Smooth muscle cell (in vitro differentiated cells): ENCODE measurements around the gene ADORA3. TPM values are rescaled to one million over a fixed set of nuclear protein-coding genes. Genes with fewer than 3 reads are reported as not detected.

Experiments
- DNase-seq: peaks from one replicate; lab custom pipeline; 2025; ENCODE audit not compliant: unreplicated experiment; lab: John Stamatoyannopoulos, UW
- H2AFZ ChIP-seq: fragments of 200-600 bp; sonication (generic); 2 replicates; pipeline ENCODE4 v1.6.0; 2016; ENCODE audit warnings: antibody characterized with exemption, low read depth, mild to moderate bottlenecking
- H3F3A ChIP-seq: fragments of 200-600 bp; sonication (generic); 2 replicates; pipeline ENCODE4 v1.6.0; 2017; ENCODE audit warnings: antibody characterized with exemption, low read depth
- H3K27ac ChIP-seq: fragments of 200-600 bp; sonication (generic); 2 replicates; pipeline ENCODE4 v1.5.1; 2016; ENCODE audit warnings: low read depth, mild to moderate bottlenecking
- H3K27me3 ChIP-seq: fragments of 200-600 bp; sonication (generic); 2 replicates; pipeline ENCODE4 v1.6.1; 2016; ENCODE audit warnings: low read depth, mild to moderate bottlenecking
- H3K36me3 ChIP-seq: fragments of 200-600 bp; sonication (generic); 2 replicates; pipeline ENCODE4 v1.5.1; 2016; ENCODE audit warnings: low read depth
- H3K4me1 ChIP-seq: fragments of 200-600 bp; sonication (generic); 2 replicates; pipeline ENCODE4 v1.5.1; 2016; ENCODE audit warnings: low read depth
- H3K4me2 ChIP-seq: fragments of 200-600 bp; sonication (generic); 2 replicates; pipeline ENCODE4 v1.6.0; 2016; ENCODE audit warnings: mild to moderate bottlenecking
- H3K4me3 ChIP-seq: fragments of 200-600 bp; sonication (generic); 2 replicates; pipeline ENCODE4 v1.5.1; 2016; ENCODE audit warnings: mild to moderate bottlenecking
- H3K79me2 ChIP-seq: fragments of 200-600 bp; sonication (generic); 2 replicates; pipeline ENCODE4 v1.6.0; 2016; ENCODE audit warnings: low read depth, mild to moderate bottlenecking
- H3K9ac ChIP-seq: fragments of 200-600 bp; sonication (generic); 2 replicates; pipeline ENCODE4 v1.6.0; 2016; ENCODE audit warnings: low read depth
- H3K9me3 ChIP-seq: fragments of 200-600 bp; sonication (generic); replicated peaks from 2 replicates; pipeline ENCODE4 v1.5.1; 2016; ENCODE audit warnings: low read depth
- H4K20me1 ChIP-seq: fragments of 200-600 bp; sonication (generic); 2 replicates; pipeline ENCODE4 v1.6.0; 2016; ENCODE audit warnings: low read depth
- CTCF ChIP-seq: fragments of 200-600 bp; sonication (generic); IDR thresholded peaks from 2 replicates; pipeline ENCODE4 v1.5.1; 2017; ENCODE audit warnings: borderline replicate concordance, mild to moderate bottlenecking, antibody characterized with exemption; ENCODE audit not compliant: insufficient read depth, poor library complexity, severe bottlenecking
- WGBS: methylation state at CpG from one replicate; pipeline ENCODE4 v1.1.7; 2016; ENCODE audit warnings: low lambda C conversion rate; 5-methylcytosine and 5-hydroxymethylcytosine counted together
- polyA plus RNA-seq: library from polyadenylated mRNA; unstranded; fragments of >200 nt; fragmentation: Nextera tagmentation; extraction: Ambion mirVana; gene quantifications from 2 replicates; pipeline ENCODE4 v1.2.1, GENCODE V29; 2016
- total RNA-seq: library from RNA; depleted of rRNA; stranded (reverse); fragments of >200 nt; gene quantifications from 2 replicates; pipeline ENCODE4 v1.2.3, GENCODE V29; 2014

ADORA3 gene
- total and polyA plus RNA-seq, 2 experiments from 2014 or later = not detected

GRCh38 chr1:111463029-111463683 lies 40.3 kb downstream of the ADORA3 start:
- no peaks in the 10 kb centered on the region for H3K9me3 ChIP-seq
- 95% methylated on average over 4 of the region's 4 CpGs for WGBS
- TF ChIP-seq CTCF = no peak
- peaks cover 4% of the 10 kb centered on the region for H3F3A ChIP-seq
- H3K36me3 ChIP-seq = peaks cover 12% of the 10 kb centered on the region
- H3K9ac ChIP-seq = no peak overlapping the region
- no peaks in the 10 kb centered on the region for H3K27me3 ChIP-seq
- H3K4me1 ChIP-seq = no peaks in the 10 kb centered on the region
- no peak for DNase-seq
- H2AFZ ChIP-seq = no peak overlapping the region
- H3K79me2 ChIP-seq = no peaks in the 10 kb centered on the region
- H4K20me1 ChIP-seq = peaks cover 3% of the 10 kb centered on the region
- no peak overlapping the region for H3K4me2 ChIP-seq
- H3K4me3 ChIP-seq = no peak overlapping the region
- no peak overlapping the region for H3K27ac ChIP-seq

GRCh38 chr1:111462370-111463028 lies 40.9 kb downstream of the ADORA3 start:
- H3K27ac ChIP-seq = no peak overlapping the region
- peaks cover 12% of the 10 kb centered on the region for H3K36me3 ChIP-seq

GRCh38 chr1:111461765-111462164 lies 41.7 kb downstream of the ADORA3 start:
- Histone ChIP-seq H3K36me3 (peaks cover 12% of the 10 kb centered on the region), H3K9ac (no peak overlapping the region), H3K9me3 (no peaks in the 10 kb centered on the region), H2AFZ (no peak overlapping the region), H3K27me3 (no peaks in the 10 kb centered on the region), H3K27ac (no peak overlapping the region), H3K4me3 (no peak overlapping the region), H3F3A (peaks cover 4% of the 10 kb centered on the region), H3K79me2 (no peaks in the 10 kb centered on the region), H3K4me2 (no peak overlapping the region), H4K20me1 (peaks cover 3% of the 10 kb centered on the region), H3K4me1 (no peaks in the 10 kb centered on the region)
- DNase-seq = no peak
- WGBS = 98% methylated on average over 6 of the region's 6 CpGs
- TF ChIP-seq CTCF = no peak

More at GRCh38 chr1:111462370-111463028, 40.9 kb downstream of the ADORA3 start:
- H3K4me2 ChIP-seq = no peak overlapping the region
- H3K27me3 ChIP-seq = no peaks in the 10 kb centered on the region
- peaks cover 4% of the 10 kb centered on the region for H3F3A ChIP-seq
- H3K4me1 ChIP-seq = no peaks in the 10 kb centered on the region
- H3K4me3 ChIP-seq = no peak overlapping the region
- WGBS = 96% methylated on average over 4 of the region's 4 CpGs
- no peak overlapping the region for H3K9ac ChIP-seq
- no peak for DNase-seq
- H2AFZ ChIP-seq = no peak overlapping the region
- no peak for TF ChIP-seq CTCF
- H3K79me2 ChIP-seq = no peaks in the 10 kb centered on the region
- H4K20me1 ChIP-seq = peaks cover 3% of the 10 kb centered on the region
- H3K9me3 ChIP-seq = no peaks in the 10 kb centered on the region
